ENCODE results near the gene ZNF362.
"Not testable (repeated sequence)": the region's sequence is repeated elsewhere in the genome, so short reads cannot be mapped to it uniquely, and the experiment has no call there.

The ZNF362 gene

GRCh38 chr1:33289858-33290154 is 33.5 kb downstream of the ZNF362 start:
- DNase-seq: no peak

DNA sequence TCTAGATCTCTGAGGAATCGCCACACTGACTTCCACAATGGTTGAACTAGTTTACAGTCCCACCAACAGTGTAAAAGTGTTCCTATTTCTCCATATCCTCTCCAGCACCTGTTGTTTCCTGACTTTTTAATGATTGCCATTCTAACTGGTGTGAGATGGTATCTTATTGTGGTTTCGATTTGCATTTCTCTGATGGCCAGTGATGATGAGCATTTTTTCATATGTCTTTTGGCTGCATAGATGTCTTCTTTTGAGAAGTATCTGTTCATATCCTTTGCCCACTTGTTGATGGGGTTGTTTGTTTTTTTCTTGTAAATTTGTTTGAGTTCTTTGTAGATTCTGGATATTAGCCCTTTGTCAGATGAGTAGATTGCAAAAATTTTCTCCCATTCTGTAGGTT is 34.3 kb downstream of the ZNF362 start:
- DNase-seq: not testable (repeated sequence)

- DNase-seq: no peak
These were observed 36.5 kb downstream of the ZNF362 start for GRCh38 chr1:33292726-33293340.

DNA sequence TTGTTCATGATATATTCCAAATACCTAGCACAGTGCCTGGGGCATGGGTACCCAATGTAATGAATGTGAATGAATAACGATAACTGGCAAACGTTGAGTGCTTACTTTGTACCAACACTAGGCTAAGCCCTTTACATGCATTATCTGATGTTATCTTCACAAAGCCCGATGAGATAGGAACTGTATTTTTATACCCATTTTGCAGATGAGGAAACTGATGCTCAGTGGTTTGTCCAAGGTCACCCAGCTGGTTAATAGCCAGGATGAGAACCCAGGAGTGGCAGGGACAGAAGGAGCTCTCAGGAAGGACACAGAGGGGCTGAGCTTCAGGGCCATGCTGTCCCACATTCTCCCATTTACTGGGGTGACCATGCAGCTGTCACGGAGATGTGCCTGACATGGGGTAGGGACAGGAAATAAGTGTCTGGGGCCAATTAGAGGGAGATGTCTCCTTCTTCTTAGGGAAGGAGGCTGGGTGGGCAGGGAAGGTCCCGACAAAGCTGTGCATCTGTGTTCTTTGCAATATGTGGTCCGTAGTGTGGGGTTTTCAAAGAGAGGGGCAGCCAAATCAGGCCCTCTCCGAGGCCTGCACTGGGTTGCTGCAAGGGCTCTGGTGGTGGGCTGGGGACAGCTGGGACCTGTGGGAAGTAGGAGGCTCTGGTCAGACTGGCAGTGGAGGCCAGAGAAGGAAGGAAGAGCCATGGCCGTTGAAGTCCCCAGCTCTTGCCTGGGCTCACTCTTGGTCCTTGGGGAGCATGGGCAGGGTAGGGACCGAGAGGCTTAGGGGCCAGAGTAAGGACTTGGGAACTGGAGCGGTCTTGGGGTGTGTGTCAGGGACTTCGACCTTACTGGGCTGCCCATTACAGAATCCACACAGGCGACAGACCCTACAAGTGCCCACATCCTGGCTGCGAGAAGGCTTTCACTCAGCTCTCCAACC is 38.0 kb downstream of the ZNF362 start:
- DNase-seq: no peak

DNA sequence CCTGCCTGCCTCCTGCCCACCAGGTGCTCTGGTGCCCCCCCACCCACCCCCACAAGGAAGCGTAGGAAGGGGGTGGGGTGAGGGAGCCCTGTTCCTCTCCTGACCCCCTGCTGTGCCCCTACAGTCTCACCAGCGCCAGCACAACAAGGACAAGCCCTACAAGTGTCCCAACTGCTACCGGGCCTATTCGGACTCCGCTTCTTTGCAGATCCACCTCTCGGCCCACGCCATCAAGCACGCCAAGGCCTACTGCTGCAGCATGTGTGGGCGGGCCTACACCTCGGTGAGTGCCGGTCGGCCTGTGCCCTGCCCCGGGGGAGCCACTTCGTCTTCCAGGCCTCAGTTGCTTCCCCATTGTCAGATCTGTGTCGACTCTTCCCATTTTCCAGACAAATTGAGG is 38.7 kb downstream of the ZNF362 start:
- no peak for DNase-seq

GRCh38 chr1:33295450-33296081 is 39.3 kb downstream of the ZNF362 start:
- DNase-seq: peak; percentile 74

DNA sequence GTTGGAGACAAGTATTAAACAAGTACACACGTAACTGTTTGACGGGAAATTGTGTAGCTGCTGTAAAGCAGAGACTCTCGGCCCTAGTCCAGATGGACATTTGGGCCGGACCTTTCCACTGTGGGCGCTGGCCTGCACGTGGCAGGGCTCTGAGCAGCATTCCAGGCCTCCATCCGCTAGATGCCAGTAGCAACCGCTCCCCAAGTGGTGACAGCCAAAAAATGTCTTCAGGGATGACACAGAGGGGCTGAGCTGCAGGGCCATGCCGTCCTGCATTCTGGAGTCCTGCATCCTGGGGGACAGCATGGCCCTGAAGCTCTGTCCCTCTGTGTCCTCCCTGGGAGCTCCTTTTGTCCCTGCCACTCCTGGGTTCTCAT is 39.8 kb downstream of the ZNF362 start:
- no peak for DNase-seq

DNA sequence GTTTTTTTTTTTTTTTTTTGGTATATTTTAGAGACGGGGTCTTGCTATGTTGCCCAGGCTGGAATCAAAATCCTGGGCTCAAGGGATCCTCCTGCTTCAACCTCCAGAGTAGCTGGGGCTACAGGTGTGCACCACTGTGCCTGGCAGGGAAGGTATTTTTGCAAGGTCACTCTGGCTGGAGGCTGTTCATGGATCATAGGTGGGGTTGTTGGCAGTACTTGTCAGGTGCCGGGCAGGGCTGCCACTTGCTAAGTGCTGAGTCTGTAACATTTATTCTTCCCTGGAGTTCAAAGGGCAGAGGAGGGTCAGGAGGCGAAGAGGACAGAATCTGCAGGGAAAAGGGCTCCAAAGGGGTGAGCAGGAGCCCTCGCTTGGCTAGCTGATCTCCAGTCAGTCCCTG is 40.5 kb downstream of the ZNF362 start:
- DNase-seq: no peak

- DNase-seq: no peak
These were observed 41.8 kb downstream of the ZNF362 start for GRCh38 chr1:33297911-33298622.

DNA sequence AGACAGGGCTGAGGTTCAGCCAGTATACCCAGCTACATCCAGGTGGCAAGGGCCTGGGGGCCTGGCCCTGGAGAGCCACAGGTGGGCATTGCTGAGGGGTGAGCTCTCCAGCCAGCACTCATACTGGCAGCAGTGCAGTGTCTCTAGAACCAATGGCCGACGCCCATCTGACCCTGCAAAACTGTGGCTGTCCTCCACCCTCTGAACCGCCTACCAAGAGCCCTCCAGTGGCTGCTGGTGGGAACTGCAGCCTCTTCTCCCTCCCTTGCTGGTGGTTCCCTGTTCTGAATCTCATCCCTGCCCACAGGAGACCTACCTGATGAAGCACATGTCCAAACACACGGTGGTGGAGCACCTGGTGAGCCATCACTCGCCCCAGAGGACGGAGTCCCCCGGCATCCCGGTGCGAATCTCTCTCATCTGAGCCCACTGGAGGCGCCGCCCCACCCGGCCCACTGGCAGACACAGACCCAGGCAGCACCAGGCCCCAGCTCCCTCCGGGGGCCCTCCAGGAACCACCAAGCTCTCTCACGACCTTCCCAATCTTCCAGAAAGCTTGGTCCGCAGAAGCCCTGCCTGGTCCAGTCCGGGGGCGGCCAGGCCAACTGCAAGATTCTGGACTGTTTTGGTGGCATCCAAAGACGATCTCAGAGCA is 42.5 kb downstream of the ZNF362 start:
- DNase-seq: peak; percentile 26

- no peak for DNase-seq
These were observed 43.3 kb downstream of the ZNF362 start for GRCh38 chr1:33299461-33300155.

GRCh38 chr1:33300673-33301072 is 44.4 kb downstream of the ZNF362 start:
- no peak for DNase-seq

DNA sequence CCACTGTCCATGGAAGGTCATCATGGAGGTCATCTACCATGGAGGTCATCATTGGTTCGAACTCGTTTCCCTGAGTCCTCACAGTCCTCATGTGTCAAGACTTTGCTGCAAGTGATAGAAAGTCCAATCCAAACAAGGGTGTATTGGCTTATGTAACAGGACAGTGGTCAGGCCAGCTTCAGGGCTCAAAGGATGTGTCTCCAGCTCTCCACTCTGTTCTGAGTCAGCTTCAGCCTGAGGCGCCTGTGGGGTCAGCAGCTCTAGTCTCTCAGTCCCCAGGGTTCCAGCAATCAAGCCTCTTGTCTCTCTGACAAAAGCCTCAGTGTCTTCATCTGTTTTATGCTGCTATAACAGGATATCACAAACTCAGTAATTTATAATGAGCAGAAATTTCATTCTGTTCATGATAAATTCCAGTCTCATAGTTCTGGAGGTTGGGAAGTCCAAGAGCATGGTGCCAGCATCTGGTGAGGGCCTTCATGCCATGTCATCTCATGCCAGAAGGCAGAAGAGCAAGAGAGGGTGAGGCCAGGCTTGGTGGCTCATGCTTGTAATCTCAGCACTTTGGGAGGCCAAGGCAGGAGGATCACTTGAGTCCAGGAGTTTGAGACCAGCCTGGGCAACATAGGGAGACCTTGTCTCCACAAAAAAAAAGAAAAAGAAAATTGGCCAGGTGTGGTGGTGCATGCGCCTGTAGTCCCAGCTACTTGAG is 45.1 kb downstream of the ZNF362 start:
- peak; percentile 44 for DNase-seq

GRCh38 chr1:33302325-33302724 is 46.0 kb downstream of the ZNF362 start:
- no peak for DNase-seq

- DNase-seq: no peak
These were observed 48.7 kb downstream of the ZNF362 start for GRCh38 chr1:33305016-33305415.

- DNase-seq: no peak
These were observed 49.7 kb downstream of the ZNF362 start for GRCh38 chr1:33305816-33306652.

DNA sequence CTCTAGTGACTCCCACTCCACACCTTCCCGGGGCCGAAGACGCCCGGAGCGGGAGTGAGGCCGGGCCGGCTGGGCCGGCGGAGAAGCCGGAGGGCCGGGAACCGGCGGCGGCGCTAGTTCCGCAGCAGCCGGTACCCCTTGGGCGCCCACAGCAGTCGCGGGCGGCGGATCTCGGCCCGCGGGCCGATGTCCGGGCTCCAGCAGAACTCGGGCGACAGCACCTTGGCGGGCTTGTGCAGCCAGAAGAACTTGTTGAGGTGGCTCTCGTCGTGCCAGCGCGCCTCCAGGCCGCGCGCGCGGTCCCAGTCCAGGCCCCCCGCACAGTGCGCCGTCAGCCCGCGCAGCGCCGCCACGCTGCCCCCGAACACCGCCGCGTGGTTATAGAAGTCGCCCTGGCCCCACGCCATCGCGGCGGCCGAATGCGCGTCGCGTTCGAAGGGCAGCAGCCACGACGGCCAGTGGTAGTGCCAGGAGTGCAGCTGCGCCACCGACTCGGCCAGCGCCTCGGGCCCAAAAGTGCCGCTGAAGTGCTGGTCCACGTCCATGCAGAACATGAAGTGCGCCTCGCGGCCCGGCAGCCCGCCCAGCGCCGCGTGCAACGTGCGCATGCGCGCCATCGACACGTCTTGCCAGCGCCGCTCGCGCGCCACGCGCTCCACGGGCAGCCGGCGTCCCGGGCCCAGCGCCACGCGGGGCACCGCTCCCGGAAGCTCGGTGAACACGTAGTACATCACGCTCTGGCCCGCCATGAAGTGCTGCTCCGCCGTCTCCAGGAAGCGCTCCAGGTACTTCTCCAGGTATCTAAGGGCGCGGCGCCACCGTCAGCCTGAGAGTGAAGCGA is 50.6 kb downstream of the ZNF362 start:
- no peak for DNase-seq

DNA sequence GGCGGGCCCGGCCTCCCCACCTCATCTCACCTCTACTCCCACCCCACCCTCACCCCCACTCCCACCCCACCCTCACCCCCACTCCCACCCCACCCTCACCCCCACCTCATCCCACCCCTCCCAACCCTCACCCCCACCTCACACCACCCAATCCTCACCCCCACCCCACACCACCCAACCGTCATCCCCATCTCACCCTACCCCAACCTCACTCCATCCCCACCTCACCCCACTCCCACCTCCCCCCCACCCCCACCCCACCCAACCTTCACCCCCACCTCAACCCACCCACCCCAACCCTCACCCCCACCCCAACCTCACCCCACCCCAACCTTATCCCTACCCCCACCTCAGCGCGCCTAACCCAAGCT is 51.2 kb downstream of the ZNF362 start:
- no peak for DNase-seq

- DNase-seq: not testable (repeated sequence)
These were observed 53.1 kb downstream of the ZNF362 start for GRCh38 chr1:33309351-33309750.

GRCh38 chr1:33310702-33311101 is 54.4 kb downstream of the ZNF362 start:
- no peak for DNase-seq

Data from T1000 (cell line).